Esophagus muscularis mucosa (tissue), 4 donors: ENCODE results near the gene SYNE1.

Source experiments
- CTCF ChIP-seq, 3 experiments: fragments of 200-600 bp in 2 of 3; fragments of 450-650 bp in 1 of 3; sonication (generic) in 2 of 3; IDR thresholded peaks; one replicate each; pipeline ENCODE4 v1.5.1; 2017 to 2019; ENCODE audit warnings: antibody characterized with exemption in 3 of 3, mild to moderate bottlenecking in 2 of 3, moderate library complexity in 1 of 3
- EP300 ChIP-seq: sonication (generic); formaldehyde crosslinking; IDR thresholded peaks from one replicate; pipeline ENCODE4 v1.6.1; 2017; ENCODE audit warnings: antibody characterized with exemption
- POLR2A ChIP-seq: fragments of 450-650 bp; IDR thresholded peaks from one replicate; pipeline ENCODE4 v1.6.1; 2017; ENCODE audit warnings: antibody characterized with exemption, moderate library complexity, mild to moderate bottlenecking, low read depth
- POLR2AphosphoS5 ChIP-seq, 2 donors: sonication (generic); formaldehyde crosslinking; IDR thresholded peaks; one replicate each; pipeline ENCODE4 v1.6.1; 2017; ENCODE audit warnings: antibody characterized with exemption in 2 of 2

- no peak for TF ChIP-seq CTCF (IDR thresholded peaks at IDR 0.05)
- TF ChIP-seq POLR2A: no peak
- TF ChIP-seq POLR2AphosphoS5 (IDR thresholded peaks at IDR 0.05): no peak
- TF ChIP-seq EP300: no peak
Observed at GRCh38 chr6:152170702-152171667, 466.2 kb downstream of the SYNE1 start.
